ENCODE data around the gene CCDC158.

GRCh38 chr4:76326515-76326914, 94.4 kb downstream of the CCDC158 start:
- TF ChIP-seq EP300 (IDR thresholded peaks at IDR 0.05): no peak
- TF ChIP-seq POLR2A (IDR thresholded peaks at IDR 0.05): no peak

Data from ovary (tissue), 1 donor.